GM21576 (cell line): ENCODE measurements around the gene SULT4A1.
"Not testable (repeated sequence)": the region's sequence is repeated elsewhere in the genome, so short reads cannot be mapped to it uniquely, and the experiment has no call there.

Source experiments
- ATAC-seq: cut with Tn5 transposase; IDR thresholded peaks from one replicate; pipeline ENCODE4 v1.9.1; 2021; ENCODE audit warnings: mild to moderate bottlenecking, moderate library complexity; ENCODE audit not compliant: unreplicated experiment

The SULT4A1 gene

DNA sequence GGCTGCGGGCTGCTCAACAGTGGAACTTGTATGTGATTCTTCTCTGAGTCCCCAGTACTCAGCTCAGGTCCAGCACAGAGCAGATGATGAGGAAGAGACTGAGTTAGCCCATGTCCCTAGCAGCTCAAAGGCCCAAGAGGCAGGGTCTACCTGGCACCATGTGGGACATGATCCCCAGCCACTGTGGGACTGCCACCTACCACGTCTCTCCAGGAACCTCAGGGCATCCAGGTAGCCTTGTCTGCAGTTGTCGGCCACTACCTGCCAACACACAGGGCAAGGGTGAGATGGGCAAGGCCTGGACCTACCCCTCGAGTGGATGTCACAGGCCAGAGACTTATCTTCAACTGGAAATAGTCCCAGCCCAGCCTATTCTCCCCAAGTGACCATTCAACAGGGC is 25.1 kb upstream of the SULT4A1 start:
- no peak for ATAC-seq

DNA sequence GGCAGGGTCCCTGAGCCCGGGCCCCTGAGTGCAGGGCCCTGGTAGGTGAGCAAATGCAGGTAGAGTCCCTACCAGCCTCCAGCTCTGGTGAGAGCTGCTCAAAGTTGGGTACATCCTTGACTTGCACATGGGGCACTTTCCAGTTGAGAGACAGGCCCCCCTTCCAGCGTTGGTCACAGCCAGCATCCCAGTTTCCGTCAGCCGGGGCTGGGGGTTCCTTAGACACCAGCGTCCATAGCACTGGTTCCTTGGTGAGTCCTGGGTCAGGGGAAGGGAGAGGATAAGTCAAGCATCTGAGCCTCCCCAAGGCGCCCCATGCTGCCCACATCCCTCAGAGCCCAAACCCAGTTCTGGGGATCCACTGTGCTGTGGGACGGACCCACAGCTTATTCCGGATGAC is 23.9 kb upstream of the SULT4A1 start:
- ATAC-seq, result no peak

DNA sequence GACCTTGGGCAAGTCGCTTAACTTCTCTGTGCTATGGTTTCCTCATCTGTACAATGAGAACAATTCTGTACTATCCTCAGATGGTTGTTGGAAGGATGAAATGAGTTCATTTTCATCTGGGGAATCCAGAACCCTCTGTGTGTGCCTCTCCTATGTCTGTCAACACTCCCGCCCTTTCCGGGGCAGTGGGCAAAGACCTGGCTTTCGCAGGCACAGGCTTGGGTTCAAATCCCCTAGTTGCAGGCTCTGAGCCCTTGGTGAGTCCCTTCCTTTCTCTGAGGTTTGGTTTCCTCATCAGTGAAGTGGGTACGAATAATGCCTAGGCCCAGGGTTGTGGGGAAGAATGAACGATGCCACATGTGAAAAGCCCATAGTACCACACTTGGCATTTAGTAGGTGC is 23.5 kb upstream of the SULT4A1 start:
- ATAC-seq, result no peak

DNA sequence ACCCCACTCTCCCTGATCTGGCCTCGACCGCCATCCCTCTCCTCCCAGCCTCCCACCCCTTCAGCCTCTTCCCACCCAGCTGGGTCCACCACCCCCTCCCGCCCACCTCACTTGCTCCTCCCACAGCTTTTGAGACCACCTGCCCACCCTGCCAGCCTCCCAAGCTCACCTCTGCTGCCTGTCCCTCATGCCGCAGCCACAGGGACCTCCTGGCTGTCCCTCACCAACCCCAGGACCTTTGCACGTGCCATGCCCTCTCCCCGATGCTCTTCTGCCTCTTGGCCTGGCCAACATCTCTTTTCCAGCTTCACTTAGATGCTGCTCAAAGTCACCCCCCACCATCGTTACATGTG is 23.0 kb upstream of the SULT4A1 start:
- no peak for ATAC-seq

DNA sequence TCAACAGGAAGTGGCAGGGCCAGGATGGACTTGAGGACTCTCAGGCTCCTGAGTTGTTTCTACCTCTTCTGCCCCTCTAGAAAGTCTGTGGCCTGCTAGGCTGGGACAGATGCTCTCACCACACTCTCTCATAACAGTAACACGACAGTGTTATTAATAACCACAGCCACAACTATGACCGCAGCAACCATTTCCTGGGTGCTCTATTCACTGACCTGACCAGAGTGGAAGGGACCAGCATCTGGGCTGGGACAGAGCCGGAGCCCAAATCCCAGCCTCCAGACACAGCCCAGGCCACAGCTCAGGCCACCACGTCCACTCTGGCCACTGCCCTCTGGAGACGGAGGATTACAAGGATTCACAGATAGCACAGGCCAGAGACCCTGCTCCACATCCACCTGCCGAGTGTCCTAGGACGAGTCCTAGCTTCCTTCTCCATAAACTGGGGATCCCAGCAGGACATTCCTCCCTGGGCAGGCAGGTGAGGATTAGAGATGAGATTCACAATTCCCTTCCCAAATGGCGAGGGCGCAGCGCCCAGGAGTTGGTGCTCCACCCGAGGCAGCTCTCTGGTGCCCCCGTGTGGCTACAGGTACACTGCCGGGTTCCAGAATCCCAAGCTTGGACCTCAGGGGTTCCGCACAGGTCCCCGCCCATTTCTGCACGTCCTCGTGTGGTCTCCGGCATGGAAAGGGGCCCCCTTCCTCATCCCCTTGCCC is 22.4 kb upstream of the SULT4A1 start:
- no peak for ATAC-seq

DNA sequence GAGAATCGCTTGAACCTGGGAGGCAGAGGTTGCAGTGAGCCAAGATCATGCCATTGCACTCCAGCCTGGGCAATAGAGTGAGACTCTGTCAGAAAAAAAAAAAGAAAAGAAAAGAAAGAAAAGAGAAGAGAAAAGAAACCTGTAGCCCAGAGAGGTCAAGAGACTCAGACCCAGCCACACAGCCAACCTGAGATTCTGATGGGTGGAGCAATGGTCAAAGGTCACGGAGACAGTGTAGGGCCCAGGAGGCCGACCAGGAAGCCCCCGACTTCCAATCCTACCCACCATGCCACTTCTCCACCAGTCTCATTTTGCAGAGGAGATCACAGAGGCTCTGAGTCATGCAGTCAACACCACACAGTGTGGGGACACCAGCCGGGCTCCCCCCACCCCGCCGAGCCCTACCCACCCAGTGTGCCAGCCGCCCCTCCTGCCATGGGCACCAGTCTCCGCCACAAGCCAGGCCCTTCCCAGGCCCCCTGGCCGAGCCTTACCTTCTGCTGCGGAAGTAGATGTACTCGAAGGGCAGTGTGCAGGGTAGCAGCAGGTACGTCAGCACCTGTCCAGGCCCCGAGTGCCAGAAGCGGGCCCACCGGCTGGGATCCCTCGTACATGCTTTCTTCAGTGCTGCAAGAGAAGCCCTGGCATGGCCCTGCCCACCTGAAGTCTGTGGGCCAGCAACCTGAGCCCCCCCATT is 21.6 kb upstream of the SULT4A1 start:
- ATAC-seq, result no peak

DNA sequence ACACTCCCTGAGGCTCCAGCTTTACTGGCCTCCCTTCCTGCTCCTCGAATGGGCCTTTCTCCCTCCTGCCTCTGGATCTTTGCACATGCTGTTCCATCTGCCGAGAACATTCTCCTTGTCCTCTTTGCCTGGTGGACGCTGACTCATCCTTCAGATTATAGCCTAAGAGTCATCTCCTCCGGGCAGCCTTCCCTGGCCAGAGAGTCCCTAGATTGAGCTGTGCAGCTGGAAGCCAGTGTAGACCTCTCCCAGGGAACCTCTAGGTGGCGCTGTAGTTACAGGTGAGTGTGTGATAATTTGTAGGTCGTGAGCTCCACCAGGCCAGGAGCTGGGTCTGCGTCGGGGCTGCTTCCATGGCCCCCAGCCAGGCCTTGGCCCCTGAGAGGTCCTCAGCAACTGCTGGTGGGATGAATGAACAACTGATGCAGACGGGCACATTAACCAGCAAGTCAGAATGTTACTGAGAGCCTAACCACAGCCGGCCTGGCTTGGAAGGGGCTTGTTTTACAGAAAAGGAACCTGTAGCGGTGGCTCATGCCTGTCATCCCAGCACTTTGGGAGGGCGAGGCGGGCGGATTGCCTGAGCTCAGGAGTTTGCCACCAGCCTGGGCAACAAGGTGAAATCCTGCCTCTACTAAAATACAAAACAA is 20.8 kb upstream of the SULT4A1 start:
- ATAC-seq, result no peak

DNA sequence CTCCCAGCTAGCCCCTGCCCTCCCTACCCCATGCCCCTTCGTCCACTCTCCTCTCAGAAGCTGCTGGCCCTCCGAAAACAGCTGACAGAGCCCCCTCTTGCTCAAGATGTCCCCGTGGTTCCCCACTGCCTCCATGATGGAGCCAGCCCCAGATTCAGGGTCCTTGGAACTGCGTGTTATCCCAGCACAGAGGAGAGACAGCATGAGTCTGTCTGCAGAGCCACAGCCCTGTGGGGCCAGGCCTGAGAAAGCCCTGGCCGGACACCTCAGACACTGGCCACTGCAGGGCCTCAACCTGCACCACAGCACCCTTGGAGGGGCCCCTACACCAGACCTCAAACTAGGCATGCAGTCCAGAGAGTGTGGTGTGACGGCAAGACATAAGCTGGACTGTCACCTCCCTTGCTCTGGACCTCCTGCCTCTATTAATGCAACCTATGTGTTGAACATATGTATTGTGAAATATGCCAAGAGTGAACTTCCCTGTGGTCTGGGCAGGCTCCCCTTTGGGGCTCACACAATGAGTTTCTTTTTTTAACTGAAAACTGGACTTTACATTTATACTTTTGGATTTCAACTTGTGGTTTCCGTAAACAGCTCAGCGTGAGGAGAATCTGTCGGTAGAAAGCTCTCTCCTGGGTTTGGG is 19.9 kb upstream of the SULT4A1 start:
- no peak for ATAC-seq

DNA sequence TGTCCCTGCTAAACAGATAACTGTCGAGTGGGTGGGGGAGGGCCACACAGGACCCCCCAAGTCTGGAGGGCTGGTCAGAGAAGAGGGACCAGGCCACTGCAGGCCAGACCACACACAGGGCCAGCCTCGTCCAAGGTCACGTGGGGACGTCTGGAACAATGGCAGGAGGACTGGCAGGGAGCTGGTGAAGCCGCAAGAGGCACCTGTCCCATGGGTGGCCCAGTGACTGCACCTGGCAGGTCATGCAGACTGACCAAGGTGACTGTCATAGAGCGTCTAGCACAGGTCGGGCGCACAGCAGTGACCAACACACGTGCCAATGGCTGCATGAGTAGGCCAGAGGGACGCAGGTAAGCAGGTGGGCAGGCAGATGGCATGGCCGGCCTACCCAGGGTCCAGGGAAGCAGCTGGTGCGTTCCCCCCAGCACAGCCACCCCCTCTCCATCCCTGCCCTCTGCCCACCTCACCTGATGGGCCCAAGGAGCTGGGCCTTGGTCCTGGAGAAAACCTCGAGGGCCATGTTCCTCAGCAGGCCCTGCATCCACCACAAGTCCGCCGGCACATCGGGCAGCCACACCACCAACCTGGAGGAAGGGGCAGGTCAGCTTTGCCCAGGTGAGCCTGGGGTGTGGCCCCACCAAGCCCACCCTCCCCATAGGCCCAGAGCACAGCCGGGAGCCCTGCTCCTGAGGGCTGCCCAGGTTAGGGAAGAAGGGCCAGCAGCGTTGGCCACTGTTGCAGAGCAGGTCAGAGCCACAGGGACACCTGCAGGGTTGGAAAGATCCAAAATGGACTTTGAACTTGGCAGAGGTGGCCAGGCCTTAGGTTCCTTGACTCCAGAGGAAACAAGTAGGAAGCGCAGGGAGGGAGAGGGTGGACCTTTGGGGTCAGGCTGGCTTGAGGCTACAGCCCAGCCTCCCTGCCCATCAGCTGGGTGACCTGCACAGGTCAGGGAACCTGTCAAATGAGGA is 19.1 kb upstream of the SULT4A1 start:
- ATAC-seq, result no peak

DNA sequence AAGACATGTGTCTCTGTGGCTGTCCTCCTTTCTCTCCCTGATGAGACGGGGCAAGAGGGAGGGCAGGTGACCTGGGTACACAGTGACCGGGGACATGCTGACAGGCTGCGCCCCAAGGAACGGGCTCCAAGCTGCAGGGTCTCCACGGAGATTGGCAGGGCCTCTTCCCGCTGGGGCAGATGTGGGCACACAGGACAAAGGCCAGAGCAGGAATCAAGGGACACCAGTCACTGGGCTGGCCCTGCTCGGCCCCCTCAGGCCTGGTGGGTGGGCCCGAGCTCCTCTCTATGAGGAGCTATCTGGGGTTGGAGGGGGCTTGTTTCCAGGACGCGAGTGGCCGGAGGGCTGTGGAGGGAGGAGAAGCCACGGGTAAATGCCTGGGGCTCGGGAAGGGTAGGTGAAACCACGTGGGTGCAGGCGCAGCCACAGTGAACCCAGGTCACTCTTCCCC is 18.3 kb upstream of the SULT4A1 start:
- ATAC-seq, result no peak

DNA sequence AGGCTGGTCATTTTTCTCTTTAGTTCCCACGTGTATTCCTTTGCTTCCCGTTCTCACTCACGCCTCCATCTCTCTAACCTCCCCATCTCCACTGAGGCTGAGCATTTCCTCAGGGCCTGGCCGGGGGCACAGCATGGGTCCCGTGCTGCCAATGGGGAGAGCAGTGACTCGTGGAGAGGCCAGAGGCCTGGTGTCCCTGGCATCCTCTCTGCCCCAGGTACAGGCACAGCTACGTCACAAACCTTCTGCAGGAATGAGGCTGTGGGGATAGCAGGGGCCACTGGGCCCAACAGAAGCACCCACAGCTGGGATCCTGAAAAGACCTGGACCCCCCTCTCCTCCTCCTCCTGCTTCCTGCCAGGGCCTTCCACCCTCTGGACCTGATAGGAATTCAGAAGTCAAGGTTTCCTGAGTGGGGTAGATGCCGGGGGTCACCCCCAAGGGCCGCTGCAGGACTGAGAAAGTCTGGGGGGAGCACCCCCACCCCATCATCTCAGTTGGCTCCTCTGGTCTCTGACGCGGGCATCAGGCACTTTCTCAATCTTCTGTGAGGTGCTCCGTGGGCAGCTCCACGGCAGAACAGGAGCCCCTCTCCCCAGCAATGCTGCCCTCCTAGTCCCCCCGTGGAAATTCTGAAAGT is 17.7 kb upstream of the SULT4A1 start:
- no peak for ATAC-seq

DNA sequence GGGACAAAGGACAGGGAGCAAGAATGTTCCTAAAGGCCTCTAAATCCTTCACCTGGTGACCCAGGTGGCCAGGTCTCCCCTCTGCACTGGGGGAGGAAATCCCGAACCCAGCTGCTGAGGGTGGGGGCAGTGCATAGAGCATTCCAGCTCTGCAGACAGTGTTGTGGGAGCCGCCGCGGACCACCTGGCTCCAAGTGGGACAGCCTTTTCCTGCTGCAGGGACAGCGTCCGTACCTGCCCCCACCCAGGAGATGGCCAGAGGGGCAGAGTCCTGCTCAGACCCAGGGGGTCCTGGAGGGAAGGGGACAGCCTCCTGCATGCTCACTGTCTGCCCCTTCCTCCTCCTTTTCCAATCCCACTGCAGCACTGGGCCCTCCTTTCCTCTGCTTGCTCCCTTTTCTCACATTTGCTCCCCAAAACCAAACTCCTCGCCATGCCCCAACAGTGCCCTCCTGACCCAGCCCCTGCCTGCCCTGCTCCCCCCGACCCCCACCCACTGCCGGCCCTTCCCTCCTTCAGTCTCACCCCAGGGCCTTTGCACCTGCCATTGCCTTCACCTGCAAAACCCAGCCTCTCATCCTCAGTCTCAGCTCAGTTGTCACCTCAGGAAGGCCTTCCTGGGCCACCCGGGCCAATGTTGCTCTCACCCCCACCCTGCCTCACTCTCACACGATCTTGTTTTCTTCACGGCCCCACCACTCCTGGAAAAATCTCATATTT is 16.7 kb upstream of the SULT4A1 start:
- ATAC-seq, result no peak

DNA sequence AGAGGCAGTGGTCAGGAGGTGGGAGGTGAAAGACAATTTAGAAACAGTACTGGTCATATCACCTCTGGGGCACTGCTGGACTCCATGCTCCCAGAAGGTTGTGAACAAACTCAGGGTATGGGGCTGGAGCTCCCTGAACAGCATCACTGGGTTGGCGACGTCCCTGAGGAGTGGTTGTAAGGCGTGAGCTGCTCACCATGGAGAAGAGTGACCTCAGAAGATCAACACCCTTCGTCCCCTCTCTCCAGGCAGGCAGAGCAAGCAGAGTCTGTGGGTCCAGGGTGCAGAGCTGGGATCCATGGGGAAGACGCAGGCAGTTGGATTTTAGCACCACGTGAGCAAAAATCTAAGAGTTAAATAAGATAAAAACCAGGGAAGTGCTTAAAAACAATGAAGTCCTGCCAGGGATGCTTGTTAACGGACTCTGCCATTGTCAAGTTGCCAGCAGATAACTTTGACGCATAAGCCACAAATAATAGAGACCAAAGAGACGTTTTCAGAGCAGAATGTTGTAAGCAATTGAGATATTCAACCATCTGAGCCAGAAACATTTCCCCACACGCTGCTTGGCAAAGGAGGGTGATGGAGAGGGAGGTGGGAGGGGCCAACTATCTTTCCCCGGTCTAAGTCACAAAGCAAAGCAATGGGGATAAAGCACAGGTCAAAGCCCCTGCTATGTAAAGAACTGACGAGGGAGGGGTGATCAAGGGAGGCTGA is 15.9 kb upstream of the SULT4A1 start:
- no peak for ATAC-seq

DNA sequence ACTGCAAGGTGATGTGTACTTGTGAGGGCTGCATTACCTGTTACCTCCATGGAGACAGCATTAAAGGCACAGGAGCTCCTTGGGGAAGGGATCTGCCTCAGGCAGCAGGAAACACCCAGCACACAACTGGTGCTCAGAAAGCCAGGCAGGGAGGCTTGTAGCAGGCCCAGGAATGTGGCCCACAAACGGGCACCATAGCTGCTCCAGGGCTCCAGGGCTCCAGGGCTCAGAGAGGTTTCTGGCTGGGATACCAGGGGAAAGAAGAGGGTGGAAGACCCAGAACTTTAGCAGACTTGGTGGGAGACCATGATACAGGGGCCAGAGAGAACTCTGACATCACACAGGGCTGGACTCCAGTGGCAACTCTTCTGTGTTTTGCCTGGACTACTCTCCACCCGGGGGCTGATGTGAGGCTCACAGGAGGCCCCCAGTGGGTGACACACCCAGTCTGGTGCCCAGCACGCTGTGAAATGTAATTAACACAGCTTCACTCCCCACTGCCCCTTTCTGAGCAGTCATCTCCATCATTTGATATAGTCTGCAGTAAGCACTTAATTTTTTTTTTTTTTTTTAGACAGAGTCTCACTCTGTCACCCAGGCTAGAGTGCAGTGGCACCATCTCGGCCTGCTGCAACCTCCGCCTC is 14.7 kb upstream of the SULT4A1 start:
- ATAC-seq, result no peak

DNA sequence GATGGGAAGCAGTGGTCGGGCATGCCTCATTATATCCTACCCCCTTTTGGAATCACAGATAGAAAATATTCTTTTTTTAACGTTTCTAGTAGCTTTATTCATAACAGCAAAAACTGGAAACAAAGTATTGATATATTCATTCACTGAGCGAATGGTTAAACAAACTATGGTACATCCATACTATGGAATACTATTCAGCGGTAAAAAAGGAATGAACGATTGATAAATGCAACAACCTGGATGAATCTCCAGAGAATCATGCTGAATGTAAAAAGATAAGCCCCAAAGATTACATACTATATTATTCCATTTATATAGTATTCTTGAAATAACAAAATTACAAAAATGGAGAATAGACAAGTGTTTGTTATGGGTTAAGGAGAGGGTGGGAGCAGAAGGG is 7.5 kb upstream of the SULT4A1 start:
- no peak for ATAC-seq

DNA sequence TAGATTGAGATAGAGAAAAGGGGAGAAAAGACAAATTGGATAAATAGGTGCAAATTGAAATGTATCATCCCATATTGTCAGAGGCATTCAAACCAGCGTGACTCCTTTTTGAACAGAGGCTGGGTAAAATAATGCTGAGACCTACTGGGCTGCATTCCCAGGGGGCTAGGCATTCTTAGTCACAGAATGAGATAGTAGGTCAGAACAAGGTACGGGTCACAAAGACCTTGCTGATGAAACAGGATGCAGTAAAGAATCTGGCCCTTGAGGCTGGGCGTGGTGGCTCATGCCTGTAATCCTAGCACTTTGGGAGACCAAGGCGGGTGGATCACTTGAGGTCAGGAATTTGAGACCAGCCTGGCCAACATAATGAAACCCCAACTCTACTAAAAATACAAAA is 6.7 kb upstream of the SULT4A1 start:
- ATAC-seq, result not testable (repeated sequence)

DNA sequence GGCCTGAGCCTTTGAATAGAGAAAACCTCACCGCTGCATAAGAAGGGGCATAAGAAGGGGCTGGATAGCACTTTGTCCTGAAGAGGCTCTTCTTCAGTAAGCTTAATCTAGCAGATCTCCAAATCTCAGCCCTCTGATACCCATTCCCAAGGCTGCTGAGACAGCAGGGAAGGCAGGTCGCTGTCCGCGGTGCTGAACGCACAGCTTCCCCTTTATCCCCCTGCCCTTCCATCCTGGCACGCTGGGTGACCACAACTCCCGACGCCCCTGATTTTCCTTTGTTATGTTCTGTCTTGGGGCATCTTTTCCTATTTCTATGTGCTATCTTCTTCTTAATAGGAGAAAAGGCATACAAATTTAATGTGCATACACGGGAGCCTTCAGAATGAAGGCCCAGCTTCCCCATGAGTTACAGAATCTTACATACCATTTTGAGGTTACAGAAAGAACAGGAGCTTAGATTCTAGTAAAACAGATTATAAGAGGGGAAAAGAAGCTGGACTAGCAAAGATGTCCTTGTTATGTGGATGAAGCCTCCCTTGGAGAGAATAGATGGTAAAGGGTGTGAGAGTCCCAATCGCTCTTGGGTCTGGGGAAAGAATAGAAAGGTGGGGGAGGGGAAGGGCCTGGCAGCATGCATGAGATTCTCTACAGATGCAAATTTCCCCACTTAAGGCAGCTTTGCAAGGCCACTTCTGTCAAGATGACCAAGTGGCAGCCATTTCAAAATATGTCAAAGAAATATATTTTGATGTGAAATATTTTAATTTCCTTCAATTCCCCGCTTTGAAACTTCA is 5.7 kb upstream of the SULT4A1 start:
- ATAC-seq, result no peak

DNA sequence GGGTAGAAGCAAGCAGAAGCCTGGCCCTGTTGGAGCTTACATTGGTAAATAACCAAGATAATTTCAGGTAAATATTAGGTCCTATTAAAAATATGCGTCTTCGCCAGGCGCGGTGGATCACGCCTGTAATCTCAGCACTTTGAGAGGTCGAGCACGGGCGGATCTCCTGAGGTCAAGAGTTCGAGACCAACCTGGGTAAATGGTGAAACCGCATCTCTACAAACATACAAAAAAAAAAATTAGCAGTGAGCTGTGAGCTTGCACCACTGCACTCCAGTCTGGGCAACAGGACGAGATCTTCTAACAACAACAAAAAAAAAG is 529 bp upstream of the SULT4A1 start:
- ATAC-seq, result no peak
